Chondrocyte (in vitro differentiated cells): ENCODE measurements around the gene ABCC3. TPM values are rescaled to one million over a fixed set of nuclear protein-coding genes. Genes with fewer than 3 reads are reported as not detected.

Source experiments
- DNase-seq: peaks from one replicate; pipeline ENCODE4 v3.0.0; 2021; ENCODE audit warnings: mixed read lengths, low spot score
- H3K27ac Mint-ChIP-seq: one replicate; pipeline ENCODE4 v1.8.0; 2021; ENCODE audit warnings: mild to moderate bottlenecking, moderate library complexity, mixed read lengths; ENCODE audit not compliant: unreplicated experiment
- H3K27me3 Mint-ChIP-seq: 2 replicates; pipeline ENCODE4 v1.8.0; 2021; ENCODE audit warnings: low read depth, mixed read lengths
- H3K36me3 Mint-ChIP-seq: 2 replicates; pipeline ENCODE4 v1.8.0; 2021; ENCODE audit warnings: low read depth, mixed read lengths
- H3K4me1 Mint-ChIP-seq: 2 replicates; pipeline ENCODE4 v1.8.0; 2021; ENCODE audit warnings: low read depth, mild to moderate bottlenecking, mixed read lengths
- H3K4me3 Mint-ChIP-seq: one replicate; pipeline ENCODE4 v1.8.0; 2021; ENCODE audit warnings: mild to moderate bottlenecking, moderate library complexity, mixed read lengths; ENCODE audit not compliant: unreplicated experiment
- H3K9me3 Mint-ChIP-seq: 2 replicates; pipeline ENCODE4 v1.8.0; 2021; ENCODE audit warnings: low read depth, mixed read lengths
- CTCF ChIP-seq: fragments of 200-600 bp; sonication (generic); IDR thresholded peaks from 2 replicates; pipeline ENCODE4 v1.5.0; 2021; ENCODE audit warnings: antibody characterized with exemption, mild to moderate bottlenecking, moderate library complexity
- total RNA-seq: library from RNA; stranded (reverse); gene quantifications from 3 replicates; pipeline ENCODE4 v1.2.1, GENCODE V29; 2021

Gene ABCC3
- total RNA-seq, 1 donor from 2014 or later: 2.8 TPM

- Mint-ChIP-seq H3K36me3 (no peaks in the 10 kb centered on the region), H3K4me3 (no peak overlapping the region), H3K27ac (peak overlapping the region; percentile 96), H3K4me1 (peaks cover 63% of the 10 kb centered on the region), H3K27me3 (no peaks in the 10 kb centered on the region), H3K9me3 (no peaks in the 10 kb centered on the region)
- no peak for TF ChIP-seq CTCF
- DNase-seq: no peak
Observed at GRCh38 chr17:50638966-50639713, 4.5 kb downstream of the ABCC3 start.

DNA sequence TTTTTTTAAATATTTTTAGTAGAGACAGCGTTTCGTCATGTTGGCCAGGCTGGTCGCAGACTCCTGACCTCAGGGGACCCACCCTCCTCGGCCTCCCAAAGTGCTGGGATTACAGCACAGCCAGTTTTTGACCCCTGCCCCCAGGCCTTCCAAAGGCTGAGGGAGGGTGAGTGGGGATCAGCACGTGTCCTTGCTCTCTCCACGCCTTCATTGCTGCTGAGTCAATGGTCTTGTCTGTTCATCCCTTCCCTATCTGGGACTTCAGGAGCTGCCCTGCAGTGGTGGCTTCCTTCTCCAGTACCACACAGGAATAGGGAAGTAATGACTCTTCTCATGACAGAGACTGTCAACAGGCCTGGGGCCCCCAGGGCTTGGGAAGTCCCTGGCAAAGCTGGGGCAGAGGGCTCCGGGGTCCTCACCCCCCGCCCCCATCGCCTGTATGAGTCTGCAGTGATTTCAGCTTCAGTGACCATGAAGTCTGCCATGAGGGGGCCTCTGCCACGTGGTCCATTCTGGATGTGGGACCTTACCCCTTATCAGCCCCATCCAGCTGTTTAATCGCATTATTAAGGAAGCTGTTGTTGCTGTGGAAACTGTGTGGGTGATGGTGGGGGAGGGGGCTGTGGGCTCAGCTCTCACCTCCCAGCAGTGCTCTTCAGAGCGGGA, 6.1 kb downstream of the ABCC3 start:
- TF ChIP-seq CTCF: no peak
- H3K27me3 Mint-ChIP-seq: no peaks in the 10 kb centered on the region
- H3K4me3 Mint-ChIP-seq: no peak overlapping the region
- peak overlapping the region; percentile 22 for H3K27ac Mint-ChIP-seq
- DNase-seq: no peak
- H3K4me1 Mint-ChIP-seq: peaks cover 62% of the 10 kb centered on the region
- H3K36me3 Mint-ChIP-seq: no peaks in the 10 kb centered on the region
- no peaks in the 10 kb centered on the region for H3K9me3 Mint-ChIP-seq

GRCh38 chr17:50641357-50641756, 6.7 kb downstream of the ABCC3 start:
- Mint-ChIP-seq H3K27ac (peak overlapping the region; percentile 22), H3K27me3 (no peaks in the 10 kb centered on the region), H3K36me3 (no peaks in the 10 kb centered on the region), H3K4me3 (no peak overlapping the region), H3K9me3 (no peaks in the 10 kb centered on the region), H3K4me1 (peaks cover 57% of the 10 kb centered on the region)
- no peak for DNase-seq
- no peak for TF ChIP-seq CTCF

- H3K4me1 Mint-ChIP-seq: peaks cover 54% of the 10 kb centered on the region
- no peaks in the 10 kb centered on the region for H3K27me3 Mint-ChIP-seq
- no peak for TF ChIP-seq CTCF
- no peak overlapping the region for H3K27ac Mint-ChIP-seq
- H3K9me3 Mint-ChIP-seq: no peaks in the 10 kb centered on the region
- no peak overlapping the region for H3K4me3 Mint-ChIP-seq
- DNase-seq: no peak
- H3K36me3 Mint-ChIP-seq: no peaks in the 10 kb centered on the region
Observed at GRCh38 chr17:50642071-50642721, 7.5 kb downstream of the ABCC3 start.
